AG09309 (cell line): ENCODE results near the gene ETV6.

Experiments used
- DNase-seq: peaks from one replicate; pipeline ENCODE4 v3.0.0-alpha.2; 2010; ENCODE audit warnings: low read depth
- H3K4me3 ChIP-seq: 2 replicates; pipeline ENCODE4 v1.5.1; 2011; ENCODE audit warnings: mild to moderate bottlenecking, low read depth, low read length, moderate library complexity; ENCODE audit not compliant: control insufficient read depth
- CTCF ChIP-seq: IDR thresholded peaks from 2 replicates; pipeline ENCODE4 v1.5.1; 2011; ENCODE audit warnings: mild to moderate bottlenecking, low read depth, low read length, inconsistent platforms; ENCODE audit not compliant: insufficient read depth, control insufficient read depth; ENCODE audit errors: missing control alignments

Gene ETV6

GRCh38 chr12:11917501-11917900, 268.0 kb downstream of the ETV6 start:
- no peak overlapping the region for H3K4me3 ChIP-seq
- DNase-seq: no peak
- no peak for TF ChIP-seq CTCF

GRCh38 chr12:11920231-11920630, 270.8 kb downstream of the ETV6 start:
- H3K4me3 ChIP-seq: no peak overlapping the region
- DNase-seq: no peak
- no peak for TF ChIP-seq CTCF

- DNase-seq: no peak
- no peak overlapping the region for H3K4me3 ChIP-seq
- no peak for TF ChIP-seq CTCF
Measured at GRCh38 chr12:11922361-11922760, 272.9 kb downstream of the ETV6 start.

GRCh38 chr12:11923067-11923466, 273.6 kb downstream of the ETV6 start:
- H3K4me3 ChIP-seq: no peak overlapping the region
- no peak for DNase-seq
- TF ChIP-seq CTCF: no peak

GRCh38 chr12:11927286-11927935, 277.9 kb downstream of the ETV6 start:
- no peak for DNase-seq
- no peak overlapping the region for H3K4me3 ChIP-seq
- TF ChIP-seq CTCF: no peak

GRCh38 chr12:11929714-11930113, 280.2 kb downstream of the ETV6 start:
- H3K4me3 ChIP-seq: no peak overlapping the region
- TF ChIP-seq CTCF: no peak
- DNase-seq: no peak
